Neuronal stem cell (in vitro differentiated cells): ENCODE results near the gene SLC32A1.

Experiments
- DNase-seq: peaks from one replicate; pipeline ENCODE4 v3.0.0-alpha.2; 2013; ENCODE audit warnings: low spot score
- H2AFZ ChIP-seq: one replicate; pipeline ENCODE4 v1.6.1; 2013; ENCODE audit warnings: mild to moderate bottlenecking, low read length, inconsistent platforms
- H2AK5ac ChIP-seq: 2 replicates; pipeline ENCODE4 v1.6.1; 2013; ENCODE audit warnings: low read depth, mild to moderate bottlenecking, inconsistent platforms, low read length, moderate library complexity, mixed read lengths
- H2BK120ac ChIP-seq: 2 replicates; pipeline ENCODE4 v1.6.1; 2013; ENCODE audit warnings: low read depth, mild to moderate bottlenecking, inconsistent platforms, low read length, moderate library complexity, mixed read lengths
- H2BK12ac ChIP-seq: one replicate; pipeline ENCODE4 v1.6.1; 2013; ENCODE audit warnings: low read length, inconsistent platforms
- H2BK15ac ChIP-seq: 2 replicates; pipeline ENCODE4 v1.6.1; 2013; ENCODE audit warnings: mild to moderate bottlenecking, low read length, inconsistent platforms, mixed read lengths
- H2BK5ac ChIP-seq: one replicate; pipeline ENCODE4 v1.6.1; 2013; ENCODE audit warnings: inconsistent platforms, mild to moderate bottlenecking, low read length, moderate library complexity
- H3K14ac ChIP-seq: one replicate; pipeline ENCODE4 v1.6.1; 2013; ENCODE audit warnings: low read length, inconsistent platforms
- H3K18ac ChIP-seq: 2 replicates; pipeline ENCODE4 v1.6.1; 2013; ENCODE audit warnings: low read length, inconsistent platforms
- H3K23ac ChIP-seq: 2 replicates; pipeline ENCODE4 v1.6.1; 2013; ENCODE audit warnings: low read depth, mild to moderate bottlenecking, mixed read lengths, low read length, inconsistent platforms; ENCODE audit not compliant: poor library complexity
- H3K27ac ChIP-seq: replicated peaks from 3 replicates; pipeline ENCODE4 v1.5.1; 2013; ENCODE audit warnings: low read length, inconsistent platforms
- H3K27me3 ChIP-seq, 3 experiments: 2 replicates each; pipeline ENCODE4 v1.6.1; 2013; ENCODE audit warnings: low read length in 3 of 3, mild to moderate bottlenecking in 2 of 3, inconsistent platforms in 1 of 3, low read depth in 1 of 3, mixed read lengths in 1 of 3, moderate library complexity in 1 of 3; ENCODE audit not compliant: control insufficient read depth in 3 of 3, insufficient read depth in 3 of 3
- H3K36me3 ChIP-seq, 2 donors: replicated peaks in 1 of 2; 2 replicates each; pipeline ENCODE4 v1.6.1; 2013; ENCODE audit warnings: low read length in 2 of 2; ENCODE audit not compliant: control insufficient read depth in 2 of 2, insufficient read depth in 2 of 2
- H3K4ac ChIP-seq: 2 replicates; pipeline ENCODE4 v1.6.1; 2013; ENCODE audit warnings: inconsistent platforms, mild to moderate bottlenecking, low read length, moderate library complexity
- H3K4me1 ChIP-seq, 2 donors: 1 replicate in 1 of 2; 2 replicates in 1 of 2; pipeline ENCODE4 v1.6.1; 2013; ENCODE audit warnings: low read length in 2 of 2, low read depth in 1 of 2; ENCODE audit not compliant: control insufficient read depth in 2 of 2, insufficient read depth in 1 of 2
- H3K4me2 ChIP-seq: one replicate; pipeline ENCODE4 v1.6.1; 2013; ENCODE audit warnings: mild to moderate bottlenecking, low read length, inconsistent platforms; ENCODE audit not compliant: insufficient read depth, poor library complexity, severe bottlenecking
- H3K4me3 ChIP-seq, 2 donors: 2 replicates each; pipeline ENCODE4 v1.5.1; 2013; ENCODE audit warnings: low read length in 2 of 2, mild to moderate bottlenecking in 2 of 2, inconsistent platforms in 1 of 2, moderate library complexity in 1 of 2
- H3K79me1 ChIP-seq: one replicate; pipeline ENCODE4 v1.6.1; 2013; ENCODE audit warnings: low read depth, mild to moderate bottlenecking, inconsistent platforms, low read length, moderate library complexity
- H3K9ac ChIP-seq: one replicate; pipeline ENCODE4 v1.6.1; 2013; ENCODE audit warnings: mild to moderate bottlenecking, low read depth, low read length, inconsistent platforms; ENCODE audit not compliant: poor library complexity
- H3K9me3 ChIP-seq, 2 donors: replicated peaks in 1 of 2; 2 replicates each; pipeline versions ENCODE3 to v1.6.1; 2013; ENCODE audit warnings: low read length in 2 of 2, mild to moderate bottlenecking in 2 of 2, inconsistent platforms in 1 of 2, low read depth in 1 of 2, mixed read lengths in 1 of 2, moderate library complexity in 1 of 2; ENCODE audit not compliant: control insufficient read depth in 2 of 2, insufficient read depth in 1 of 2
- H4K8ac ChIP-seq: one replicate; pipeline ENCODE4 v1.6.1; 2013; ENCODE audit warnings: low read depth, mild to moderate bottlenecking, inconsistent platforms, low read length, moderate library complexity
- H4K91ac ChIP-seq: one replicate; pipeline ENCODE4 v1.6.1; 2013; ENCODE audit warnings: low read length, low read depth, mild to moderate bottlenecking, inconsistent platforms; ENCODE audit not compliant: poor library complexity
- WGBS, 2 donors: extraction: QIAGEN DNeasy Blood & Tissue Kit; methylation state at CpG; one replicate each; pipeline ENCODE4 v1.1.7; 2013; ENCODE audit warnings: missing lambda C conversion rate in 2 of 2, mixed read lengths in 1 of 2; ENCODE audit not compliant: insufficient read length in 2 of 2, insufficient replicate concordance in 1 of 2; ENCODE audit errors: extremely low coverage in 2 of 2; 5-methylcytosine and 5-hydroxymethylcytosine counted together

SLC32A1 gene

GRCh38 chr20:38730989-38731737 is 6.9 kb downstream of the SLC32A1 start:
- Histone ChIP-seq H3K4me3 (peak overlapping the region; percentile 36 to 70), H3K9ac (no peak overlapping the region), H3K4me2 (peak overlapping the region; percentile 80), H3K4ac (no peak overlapping the region), H2AFZ (peak overlapping the region; percentile 84), H3K36me3 (no peaks in the 10 kb centered on the region), H3K18ac (peak overlapping the region; percentile 73), H2BK5ac (no peak overlapping the region), H3K23ac (peak overlapping the region; percentile 21), H3K4me1 (peaks cover 7 to 13% of the 10 kb centered on the region in 2 donors), H3K27me3 (peaks cover 43 to 70% (median 64%) of the 10 kb centered on the region in 3 experiments), H4K91ac (no peak overlapping the region), H2BK15ac (peak overlapping the region; percentile 83), H2BK12ac (no peak overlapping the region), H4K8ac (no peak overlapping the region), H3K14ac (no peak overlapping the region), H3K27ac (no peak overlapping the region), H3K9me3 (peaks cover 16 to 18% of the 10 kb centered on the region in 2 donors), H2BK120ac (no peak overlapping the region), H3K79me1 (no peaks in the 10 kb centered on the region), H2AK5ac (peak overlapping the region; percentile 6)
- no CpG with 5 or more reads among the region's 40 CpGs for WGBS, 2 donors
- DNase-seq, result peak; percentile 83

- Histone ChIP-seq H3K14ac (no peak overlapping the region), H4K91ac (no peak overlapping the region), H2BK5ac (no peak overlapping the region), H2BK120ac (no peak overlapping the region), H3K79me1 (no peaks in the 10 kb centered on the region), H2AFZ (no peak overlapping the region), H4K8ac (no peak overlapping the region), H3K9me3 (peaks cover 13 to 18% of the 10 kb centered on the region in 2 donors), H3K4me1 (peaks cover 7 to 13% of the 10 kb centered on the region in 2 donors), H2BK12ac (no peak overlapping the region), H3K18ac (no peak overlapping the region), H3K23ac (peak overlapping the region; percentile 21), H3K27me3 (peaks cover 37 to 64% (median 59%) of the 10 kb centered on the region in 3 experiments), H3K9ac (no peak overlapping the region), H3K4me2 (no peak overlapping the region), H3K36me3 (no peaks in the 10 kb centered on the region), H3K4me3 (no peak overlapping the region), H2AK5ac (no peak overlapping the region), H3K27ac (no peak overlapping the region), H3K4ac (no peak overlapping the region), H2BK15ac (no peak overlapping the region)
- no CpG with 5 or more reads among the region's 1 CpG for WGBS, 2 donors
- no peak for DNase-seq
These were observed 7.4 kb downstream of the SLC32A1 start for GRCh38 chr20:38731738-38732113.

GRCh38 chr20:38732981-38733380 is 8.7 kb downstream of the SLC32A1 start:
- no CpG with 5 or more reads among the region's 4 CpGs for WGBS, 2 donors
- Histone ChIP-seq H2AFZ (no peak overlapping the region), H3K27ac (no peak overlapping the region), H3K23ac (no peak overlapping the region), H2AK5ac (no peak overlapping the region), H4K91ac (no peak overlapping the region), H3K79me1 (no peaks in the 10 kb centered on the region), H2BK5ac (no peak overlapping the region), H3K4me3 (no peak overlapping the region), H3K14ac (no peak overlapping the region), H3K9me3 (peaks cover 7 to 13% of the 10 kb centered on the region in 2 donors), H3K9ac (no peak overlapping the region), H3K27me3 (peaks cover 27 to 52% (median 46%) of the 10 kb centered on the region in 3 experiments), H3K18ac (no peak overlapping the region), H2BK15ac (no peak overlapping the region), H2BK120ac (no peak overlapping the region), H3K4me2 (no peak overlapping the region), H3K4me1 (peaks cover 7 to 8% of the 10 kb centered on the region in 2 donors), H2BK12ac (no peak overlapping the region), H4K8ac (no peak overlapping the region), H3K36me3 (no peaks in the 10 kb centered on the region), H3K4ac (no peak overlapping the region)
- no peak for DNase-seq

GRCh38 chr20:38735172-38735571 is 10.9 kb downstream of the SLC32A1 start:
- Histone ChIP-seq H3K9ac (no peak overlapping the region), H3K79me1 (no peaks in the 10 kb centered on the region), H4K91ac (no peak overlapping the region), H2BK5ac (no peak overlapping the region), H3K18ac (no peak overlapping the region), H2AK5ac (no peak overlapping the region), H3K14ac (no peak overlapping the region), H4K8ac (no peak overlapping the region), H2BK120ac (no peak overlapping the region), H3K36me3 (no peaks in the 10 kb centered on the region), H3K4ac (no peak overlapping the region), H2AFZ (no peak overlapping the region), H3K27me3 (peaks cover 8 to 39% (median 24%) of the 10 kb centered on the region in 3 experiments), H3K4me2 (no peak overlapping the region), H3K23ac (no peak overlapping the region), H3K9me3 (peaks cover under 1 to 5% of the 10 kb centered on the region in 2 donors), H3K4me1 (peaks cover 0 to 4% of the 10 kb centered on the region in 2 donors), H3K4me3 (no peak overlapping the region), H2BK15ac (no peak overlapping the region), H2BK12ac (no peak overlapping the region), H3K27ac (no peak overlapping the region)
- DNase-seq, result no peak
- WGBS, 2 donors, result no CpG with 5 or more reads among the region's 6 CpGs
